IgD-negative memory B cell (primary cell): ENCODE results near the gene LAMB3. TPM values are rescaled to one million over a fixed set of nuclear protein-coding genes. Genes with fewer than 3 reads are reported as not detected.
"Not testable (repeated sequence)": the region's sequence is repeated elsewhere in the genome, so short reads cannot be mapped to it uniquely, and the experiment has no call there.

Experiments used
- H3K27ac Mint-ChIP-seq, 3 donors: one replicate each; pipeline ENCODE4 v1.8.0; 2020 to 2022; ENCODE audit warnings: mild to moderate bottlenecking in 3 of 3, mixed read lengths in 3 of 3, moderate library complexity in 1 of 3
- H3K27me3 Mint-ChIP-seq: one replicate; pipeline ENCODE4 v1.8.0; 2021; ENCODE audit warnings: mixed read lengths
- H3K36me3 Mint-ChIP-seq: one replicate; pipeline ENCODE4 v1.8.0; 2020; ENCODE audit warnings: mild to moderate bottlenecking, mixed read lengths
- H3K4me1 Mint-ChIP-seq, 3 donors: one replicate each; pipeline ENCODE4 v1.8.0; 2020 to 2022; ENCODE audit warnings: mixed read lengths in 3 of 3, mild to moderate bottlenecking in 1 of 3
- H3K4me3 Mint-ChIP-seq, 4 donors: one replicate each; pipeline ENCODE4 v1.8.0; 2020 to 2022; ENCODE audit warnings: mild to moderate bottlenecking in 4 of 4, mixed read lengths in 4 of 4, moderate library complexity in 3 of 4
- H3K9me3 Mint-ChIP-seq, 3 donors: one replicate each; pipeline ENCODE4 v1.8.0; 2020 to 2021; ENCODE audit warnings: mixed read lengths in 3 of 3, mild to moderate bottlenecking in 1 of 3
- polyA plus RNA-seq: library from polyadenylated mRNA; unstranded; fragments of 300-500 nt; fragmentation: Illumina TruSeq; gene quantifications from one replicate; pipeline ENCODE4 v1.2.3, GENCODE V29; 2021

Gene LAMB3
- not detected for polyA plus RNA-seq

DNA sequence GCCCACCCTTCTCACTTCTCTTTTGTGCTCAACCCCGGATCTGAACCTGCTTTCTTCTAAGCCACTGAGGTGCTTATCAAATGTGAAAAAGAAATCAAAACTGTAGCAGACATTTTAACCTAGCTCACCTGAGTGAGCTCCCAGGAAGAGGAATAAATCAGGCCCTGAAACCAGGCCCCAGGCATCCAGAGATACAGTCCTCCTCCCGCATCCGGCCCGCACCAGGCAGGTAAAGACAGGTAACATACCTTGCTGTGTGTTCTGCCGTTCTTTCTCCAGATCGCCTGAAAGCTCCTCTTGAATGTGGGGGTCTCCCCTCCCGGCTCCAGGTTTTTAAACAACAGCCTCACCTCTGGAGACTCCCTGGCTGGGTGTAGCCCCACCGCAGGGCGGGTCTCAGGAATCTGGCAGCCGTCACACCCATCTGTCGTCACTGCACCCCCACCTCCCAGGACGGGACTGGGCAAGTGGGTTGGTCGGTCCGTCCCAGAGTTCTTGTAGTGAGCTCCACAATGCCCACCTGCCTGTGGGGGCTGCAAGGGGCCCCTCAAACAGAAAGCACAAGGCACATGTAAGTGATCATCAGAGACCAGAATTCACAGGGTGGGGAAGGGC lies at the start of gene LAMB3:
Gene LAMB3, minus strand, starts transcription at position 305 of the 615 bp plus-strand sequence. CDS start 1,481 bp downstream, outside the sequence.
- Mint-ChIP-seq H3K4me3 (no peak within 1 kb of the TSS), H3K27ac (peak within 1 kb of the TSS in 1 of 3 donors; percentile 6), H3K4me1 (peaks cover 0 to 3% (median 0%) of the 10 kb centered on the region in 3 donors), H3K27me3 (peaks cover 5% of the 10 kb centered on the region), H3K36me3 (peaks cover 1% of the 10 kb centered on the region), H3K9me3 (peaks cover 0 to 3% (median 0%) of the 10 kb centered on the region in 3 donors)

DNA sequence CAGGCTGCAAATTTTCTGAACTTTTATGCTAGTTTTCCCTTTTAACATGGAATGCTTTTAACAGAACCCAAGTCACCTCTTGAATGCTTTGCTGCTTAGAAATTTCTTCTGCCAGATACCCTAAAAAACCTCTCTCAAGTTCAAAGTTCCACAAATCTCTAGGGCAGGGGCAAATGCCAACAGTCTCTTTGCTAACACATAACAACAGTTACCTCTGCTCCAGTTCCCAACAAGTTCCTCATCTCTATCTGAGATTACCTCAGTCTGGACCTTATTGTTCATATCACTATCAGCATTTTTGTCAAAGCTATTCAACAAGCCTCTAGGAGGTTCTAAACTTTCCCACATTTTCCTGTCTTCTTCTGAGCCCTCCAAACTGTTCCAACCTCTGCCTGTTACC lies 48.5 kb upstream of the LAMB3 start:
- not testable (repeated sequence) for H3K9me3 Mint-ChIP-seq, H3K27ac Mint-ChIP-seq, H3K36me3 Mint-ChIP-seq, H3K4me3 Mint-ChIP-seq, H3K27me3 Mint-ChIP-seq, H3K4me1 Mint-ChIP-seq

- peaks cover 0 to 6% (median 5%) of the 10 kb centered on the region in 3 donors for H3K9me3 Mint-ChIP-seq
- H3K36me3 Mint-ChIP-seq, result peaks cover 3% of the 10 kb centered on the region
- peaks cover 0 to 3% (median 1%) of the 10 kb centered on the region in 3 donors for H3K4me1 Mint-ChIP-seq
- H3K4me3 Mint-ChIP-seq, result no peak overlapping the region
- H3K27ac Mint-ChIP-seq, result peak overlapping the region in 1 of 3 donors; percentile 24
- H3K27me3 Mint-ChIP-seq, result peaks cover 9% of the 10 kb centered on the region
Measured at GRCh38 chr1:209697126-209697525, 44.9 kb upstream of the LAMB3 start.

DNA sequence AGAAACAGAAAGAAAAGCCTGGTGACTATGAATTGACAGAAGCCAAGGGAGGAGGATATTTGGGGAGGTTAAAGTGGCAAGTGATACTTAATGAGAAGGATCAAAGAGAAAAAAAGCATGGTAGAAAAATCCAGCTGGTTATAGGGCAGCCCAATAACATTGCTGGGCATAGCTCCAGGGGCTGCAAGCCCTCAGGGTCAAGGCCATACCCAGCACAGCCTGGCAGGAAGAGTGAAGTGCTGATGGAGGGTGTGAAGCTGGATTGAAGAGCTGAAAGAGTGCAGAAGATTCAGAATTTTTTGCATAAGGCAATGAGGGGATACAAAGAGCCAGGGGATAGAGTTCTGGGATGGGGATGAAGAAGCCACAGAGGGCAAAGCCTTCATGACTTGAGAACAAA lies 44.4 kb upstream of the LAMB3 start:
- Mint-ChIP-seq H3K27ac (no peak overlapping the region), H3K9me3 (peaks cover 0 to 5% (median 5%) of the 10 kb centered on the region in 3 donors), H3K36me3 (peaks cover 2% of the 10 kb centered on the region), H3K27me3 (peaks cover 9% of the 10 kb centered on the region), H3K4me1 (peaks cover 0 to 3% (median 1%) of the 10 kb centered on the region in 3 donors), H3K4me3 (no peak overlapping the region)

GRCh38 chr1:209692745-209693504 lies 40.7 kb upstream of the LAMB3 start:
- H3K27ac Mint-ChIP-seq, result no peak overlapping the region
- H3K36me3 Mint-ChIP-seq, result no peaks in the 10 kb centered on the region
- peaks cover 6% of the 10 kb centered on the region for H3K27me3 Mint-ChIP-seq
- no peak overlapping the region for H3K4me3 Mint-ChIP-seq
- H3K4me1 Mint-ChIP-seq, result peaks cover 0 to 3% (median 1%) of the 10 kb centered on the region in 3 donors
- H3K9me3 Mint-ChIP-seq, result no peaks in the 10 kb centered on the region

DNA sequence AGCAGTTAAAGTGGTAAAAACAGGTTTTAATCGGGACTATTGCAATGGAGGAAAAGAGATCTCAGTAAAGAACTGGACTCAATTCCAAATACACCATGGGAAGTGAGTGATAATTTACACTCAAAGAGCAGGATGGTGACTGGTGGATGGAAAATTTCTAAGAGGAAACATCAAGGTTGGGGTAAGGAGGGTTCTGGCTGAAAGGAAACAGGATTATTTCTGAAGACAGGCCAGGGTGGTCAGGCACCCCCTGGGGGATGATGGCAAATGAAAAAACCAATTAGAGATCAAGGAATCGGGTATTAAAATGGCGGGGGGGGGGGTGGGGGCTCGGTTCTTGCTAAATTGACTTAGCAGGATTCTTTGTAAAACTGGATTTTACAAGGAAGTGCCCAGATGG lies 40.1 kb upstream of the LAMB3 start:
- Mint-ChIP-seq H3K36me3 (no peaks in the 10 kb centered on the region), H3K4me3 (no peak overlapping the region), H3K9me3 (no peaks in the 10 kb centered on the region), H3K27ac (peak overlapping the region in 1 of 3 donors; percentile 14), H3K4me1 (peaks cover 0 to 3% (median 1%) of the 10 kb centered on the region in 3 donors), H3K27me3 (peaks cover 6% of the 10 kb centered on the region)

DNA sequence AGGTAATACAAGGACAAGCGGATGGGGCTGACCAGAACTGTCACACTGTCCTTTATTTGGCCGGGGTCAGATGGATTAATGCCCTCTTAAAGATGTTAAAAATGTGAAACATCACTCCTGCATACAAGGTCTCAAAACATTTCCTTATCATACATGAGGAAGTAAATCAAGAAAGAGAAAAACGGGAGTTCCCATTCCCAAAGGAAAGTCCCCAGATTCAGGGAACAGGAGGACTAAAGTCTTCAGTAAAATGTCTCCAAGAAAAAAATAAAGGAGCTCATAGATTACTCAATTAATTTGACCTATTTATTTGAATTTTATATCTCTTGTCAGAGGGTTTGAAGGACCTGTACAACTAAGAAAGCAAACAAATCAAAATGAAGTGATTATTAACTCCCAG lies 39.0 kb upstream of the LAMB3 start:
- H3K27ac Mint-ChIP-seq, result no peak overlapping the region
- H3K9me3 Mint-ChIP-seq, result no peaks in the 10 kb centered on the region
- H3K36me3 Mint-ChIP-seq, result no peaks in the 10 kb centered on the region
- H3K4me1 Mint-ChIP-seq, result peaks cover 0 to 3% (median 2%) of the 10 kb centered on the region in 3 donors
- H3K27me3 Mint-ChIP-seq, result peaks cover 8% of the 10 kb centered on the region
- H3K4me3 Mint-ChIP-seq, result no peak overlapping the region

- Mint-ChIP-seq H3K9me3 (no peaks in the 10 kb centered on the region), H3K4me3 (peak overlapping the region in 1 of 4 donors; percentile 30), H3K27me3 (peaks cover 4% of the 10 kb centered on the region), H3K4me1 (peaks cover 0 to 6% (median 5%) of the 10 kb centered on the region in 3 donors), H3K27ac (no peak overlapping the region), H3K36me3 (no peaks in the 10 kb centered on the region)
Measured at GRCh38 chr1:209689477-209689876, 37.3 kb upstream of the LAMB3 start.

DNA sequence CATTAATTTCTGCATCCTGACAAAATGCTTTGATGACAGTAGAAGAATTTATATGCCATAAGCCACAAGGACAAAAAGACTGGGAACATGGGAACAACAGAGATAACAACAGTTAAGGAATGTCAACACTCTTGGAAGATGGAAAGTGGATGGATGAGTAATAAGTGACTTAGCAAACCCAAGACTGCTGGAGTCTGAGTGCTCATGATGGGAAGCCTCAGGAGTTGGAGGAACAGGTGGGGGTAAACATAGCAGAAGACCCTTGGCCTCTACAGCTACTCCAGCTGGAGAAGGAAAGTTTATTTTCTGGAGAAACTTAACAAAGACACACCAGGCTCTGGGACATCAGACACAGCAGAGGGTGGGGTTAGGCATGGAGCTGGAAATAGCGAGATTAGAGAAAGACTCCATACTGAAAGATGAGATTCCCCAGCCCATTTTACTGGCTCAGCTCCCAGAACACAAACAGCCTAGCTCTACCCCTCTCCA lies 36.6 kb upstream of the LAMB3 start:
- H3K4me3 Mint-ChIP-seq, result no peak overlapping the region
- H3K4me1 Mint-ChIP-seq, result peaks cover 0 to 6% (median 5%) of the 10 kb centered on the region in 3 donors
- no peaks in the 10 kb centered on the region for H3K9me3 Mint-ChIP-seq
- H3K36me3 Mint-ChIP-seq, result no peaks in the 10 kb centered on the region
- H3K27me3 Mint-ChIP-seq, result peaks cover 6% of the 10 kb centered on the region
- H3K27ac Mint-ChIP-seq, result no peak overlapping the region

- Mint-ChIP-seq H3K9me3 (no peaks in the 10 kb centered on the region), H3K4me1 (peaks cover 0 to 5% (median 3%) of the 10 kb centered on the region in 3 donors), H3K27me3 (peaks cover 6% of the 10 kb centered on the region), H3K27ac (peak overlapping the region in 1 of 3 donors; percentile 15), H3K36me3 (no peaks in the 10 kb centered on the region), H3K4me3 (peak overlapping the region in 1 of 4 donors; percentile 68)
Measured at GRCh38 chr1:209686322-209686721, 34.1 kb upstream of the LAMB3 start.

- H3K27me3 Mint-ChIP-seq, result peaks cover 8% of the 10 kb centered on the region
- no peaks in the 10 kb centered on the region for H3K9me3 Mint-ChIP-seq
- peak overlapping the region in 1 of 3 donors; percentile 15 for H3K27ac Mint-ChIP-seq
- no peaks in the 10 kb centered on the region for H3K36me3 Mint-ChIP-seq
- H3K4me1 Mint-ChIP-seq, result peaks cover 0 to 5% (median 3%) of the 10 kb centered on the region in 3 donors
- H3K4me3 Mint-ChIP-seq, result peak overlapping the region in 1 of 4 donors; percentile 49
Measured at GRCh38 chr1:209685821-209686220, 33.6 kb upstream of the LAMB3 start.

DNA sequence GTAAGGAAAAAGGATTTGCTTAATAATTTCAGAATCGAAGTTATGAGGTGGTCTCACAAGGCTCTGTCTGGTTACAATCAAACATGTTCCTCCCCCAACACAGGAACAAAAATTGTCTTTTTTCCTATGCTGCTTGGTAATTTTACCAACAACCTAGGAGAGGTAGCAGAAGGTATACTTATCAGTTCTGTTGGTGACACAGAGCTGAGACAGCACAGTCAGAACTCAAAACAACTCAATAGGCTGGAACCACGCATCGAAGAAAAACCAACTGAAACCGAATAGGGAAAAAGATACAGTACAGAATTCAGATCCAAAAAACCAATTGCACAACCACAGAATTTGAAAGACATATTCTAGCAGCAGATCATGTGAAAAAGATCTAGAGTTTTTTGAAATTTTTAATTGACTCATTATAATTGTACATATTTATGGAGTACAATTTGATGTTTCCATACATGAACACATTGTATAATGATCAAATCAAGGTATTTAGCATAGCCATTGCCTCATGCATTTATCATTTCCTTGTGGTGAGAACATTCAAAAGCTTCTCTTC lies 26.8 kb upstream of the LAMB3 start:
- Mint-ChIP-seq H3K36me3 (no peaks in the 10 kb centered on the region), H3K4me3 (no peak overlapping the region), H3K27me3 (peaks cover 37% of the 10 kb centered on the region), H3K27ac (no peak overlapping the region), H3K4me1 (peaks cover 8 to 13% (median 8%) of the 10 kb centered on the region in 3 donors), H3K9me3 (no peaks in the 10 kb centered on the region)

DNA sequence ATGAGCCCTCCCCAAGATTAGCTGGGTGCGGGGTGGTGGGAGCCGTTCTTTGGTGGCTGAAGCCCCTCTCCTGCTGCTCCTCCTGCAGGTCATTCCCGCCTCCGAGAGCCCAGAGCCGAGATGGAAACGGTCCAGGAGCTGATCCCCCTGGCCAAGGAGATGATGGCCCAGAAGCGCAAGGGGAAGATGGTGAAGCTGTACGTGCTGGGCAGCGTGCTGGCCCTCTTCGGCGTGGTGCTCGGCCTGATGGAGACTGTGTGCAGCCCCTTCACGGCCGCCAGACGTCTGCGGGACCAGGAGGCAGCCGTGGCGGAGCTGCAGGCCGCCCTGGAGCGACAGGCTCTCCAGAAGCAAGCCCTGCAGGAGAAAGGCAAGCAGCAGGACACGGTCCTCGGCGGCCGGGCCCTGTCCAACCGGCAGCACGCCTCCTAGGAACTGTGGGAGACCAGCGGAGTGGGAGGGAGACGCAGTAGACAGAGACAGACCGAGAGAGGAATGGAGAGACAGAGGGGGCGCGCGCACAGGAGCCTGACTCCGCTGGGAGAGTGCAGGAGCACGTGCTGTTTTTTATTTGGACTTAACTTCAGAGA lies 23.4 kb upstream of the LAMB3 start:
- Mint-ChIP-seq H3K27me3 (peaks cover 32% of the 10 kb centered on the region), H3K4me1 (peaks cover 19 to 27% (median 19%) of the 10 kb centered on the region in 3 donors), H3K9me3 (no peaks in the 10 kb centered on the region), H3K4me3 (peak overlapping the region; percentile 41 to 88 (median 82)), H3K36me3 (no peaks in the 10 kb centered on the region), H3K27ac (peak overlapping the region in 1 of 3 donors; percentile 62)

GRCh38 chr1:209674957-209675564 lies 22.8 kb upstream of the LAMB3 start, which contains the start of gene G0S2:
TSS of gene G0S2 (plus strand) at chr1:209675412. CDS start at chr1:209675685, 273 bp downstream.
- peak within 1 kb of the TSS; percentile 48 to 62 (median 52) for H3K27ac Mint-ChIP-seq
- peak within 1 kb of the TSS; percentile 41 to 88 (median 82) for H3K4me3 Mint-ChIP-seq
- no peaks in the 10 kb centered on the region for H3K9me3 Mint-ChIP-seq
- H3K36me3 Mint-ChIP-seq, result no peaks in the 10 kb centered on the region
- peaks cover 29% of the 10 kb centered on the region for H3K27me3 Mint-ChIP-seq
- peaks cover 19 to 27% (median 19%) of the 10 kb centered on the region in 3 donors for H3K4me1 Mint-ChIP-seq
